GM19239 (cell line): ENCODE results near the gene ADISSP.

Experiments
- DNase-seq: peaks from one replicate; pipeline ENCODE4 v3.0.0; 2011; ENCODE audit warnings: low spot score; ENCODE audit not compliant: insufficient read length
- FAIRE-seq: peaks from 2 replicates; lab custom pipeline; 2011; peaks lifted over from hg19 to GRCh38; lab: Jason Lieb, UNC

The ADISSP gene

GRCh38 chr20:3740615-3741301 is 26.8 kb downstream of the ADISSP start:
- DNase-seq (no peak), FAIRE-seq (no peak)

- FAIRE-seq, result no peak
Measured at GRCh38 chr20:3739926-3740451, 27.6 kb downstream of the ADISSP start.

GRCh38 chr20:3739054-3739925 is 28.3 kb downstream of the ADISSP start:
- DNase-seq (no peak), FAIRE-seq (no peak)

More at GRCh38 chr20:3739926-3740451, 27.6 kb downstream of the ADISSP start:
- DNase-seq, result no peak

GRCh38 chr20:3738111-3739053 is 29.2 kb downstream of the ADISSP start:
- no peak for DNase-seq
- FAIRE-seq, result no peak

GRCh38 chr20:3735768-3736167 is 31.8 kb downstream of the ADISSP start:
- no peak for DNase-seq
- no peak for FAIRE-seq

GRCh38 chr20:3734111-3734843 is 33.3 kb downstream of the ADISSP start:
- no peak for FAIRE-seq

GRCh38 chr20:3733119-3733995 is 34.2 kb downstream of the ADISSP start:
- no peak for FAIRE-seq
- no peak for DNase-seq

More at GRCh38 chr20:3734111-3734843, 33.3 kb downstream of the ADISSP start:
- DNase-seq, result no peak

- FAIRE-seq (no peak), DNase-seq (no peak)
Measured at GRCh38 chr20:3732327-3733118, 35.0 kb downstream of the ADISSP start, which contains the start of gene HSPA12B. Gene HSPA12B (plus strand): TSS chr20:3732685. CDS start chr20:3738675, 5,990 bp downstream.

GRCh38 chr20:3731944-3732326 is 35.6 kb downstream of the ADISSP start:
- DNase-seq (no peak), FAIRE-seq (no peak)

- no peak for DNase-seq
- no peak for FAIRE-seq
Measured at GRCh38 chr20:3730803-3731672, 36.5 kb downstream of the ADISSP start.

- no peak for FAIRE-seq
- DNase-seq, result no peak
Measured at GRCh38 chr20:3729811-3730540, 37.6 kb downstream of the ADISSP start.

- FAIRE-seq, result no peak
Measured at GRCh38 chr20:3729378-3729777, 38.2 kb downstream of the ADISSP start.

GRCh38 chr20:3728876-3729275 is 38.7 kb downstream of the ADISSP start:
- no peak for FAIRE-seq
- no peak for DNase-seq

More at GRCh38 chr20:3729378-3729777, 38.2 kb downstream of the ADISSP start:
- DNase-seq, result no peak

- FAIRE-seq (no peak), DNase-seq (no peak)
Measured at GRCh38 chr20:3728354-3728753, 39.2 kb downstream of the ADISSP start.

- DNase-seq (no peak), FAIRE-seq (no peak)
Measured at GRCh38 chr20:3727401-3728021, 40.0 kb downstream of the ADISSP start.

- no peak for DNase-seq
- no peak for FAIRE-seq
Measured at GRCh38 chr20:3724356-3724755, 43.2 kb downstream of the ADISSP start.
